ENCODE data around the gene EHD1. TPM values are rescaled to one million over a fixed set of nuclear protein-coding genes. Genes with fewer than 3 reads are reported as not detected.

EHD1 gene
- total and polyA plus RNA-seq, 2 of the 8 experiments (the other 6 are each of a cell fraction or from before 2014, with no cell fraction given): 31.5 to 42.9 TPM

DNA sequence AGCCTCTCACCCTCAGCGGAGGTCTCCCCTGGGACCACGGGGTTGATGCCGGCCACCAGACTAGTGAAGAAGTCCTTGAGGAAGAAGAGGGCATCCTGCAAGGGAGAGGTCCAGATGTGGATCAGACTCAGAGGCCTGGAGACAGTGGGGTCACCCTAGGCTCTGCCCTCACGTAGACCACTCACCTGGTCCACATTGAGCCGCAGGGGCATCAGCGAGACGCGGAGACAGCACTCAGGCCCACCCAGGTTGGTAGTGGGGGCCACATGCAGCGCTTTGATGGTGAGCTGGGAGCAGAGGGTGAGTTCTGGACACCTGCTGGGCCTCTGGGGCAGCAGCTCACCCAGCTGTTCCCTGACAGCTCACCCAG, 19.6 kb upstream of the EHD1 start:
- Histone ChIP-seq H3K27me3 (replicated peaks in 1 of 4; ENCODE audit: control insufficient read depth in 3 of 4, extremely low read depth in 1 of 4, insufficient read depth in 3 of 4, low read length in 3 of 4) (no peaks in the 10 kb centered on the region), H3K4me2 (ENCODE audit: insufficient read depth in 1 of 2, low read depth in 2 of 2, low read length in 2 of 2) (no peak overlapping the region), H3K4me1 (replicated peaks in 1 of 4; ENCODE audit: control insufficient read depth in 3 of 4, insufficient read depth in 4 of 4, low read length in 3 of 4) (peaks cover 0 to 2% (median under 1%) of the 10 kb centered on the region in 4 experiments; a peak in 2 of 7 replicates), H2BK20ac (ENCODE audit: low read length) (no peak overlapping the region), H2BK15ac (ENCODE audit: low read length) (no peak overlapping the region), H2BK120ac (replicated peaks; ENCODE audit: low read depth, low read length) (no peak overlapping the region), H4K91ac (replicated peaks; ENCODE audit: insufficient read length, low read length) (no peak overlapping the region), H3K27ac (ENCODE audit: low read depth, low read length) (no peak overlapping the region), H4K20me1 (replicated peaks in 1 of 2; ENCODE audit: control insufficient read depth in 1 of 2, insufficient read depth in 2 of 2, low read length in 2 of 2) (peaks cover 0 to 3% of the 10 kb centered on the region in 2 experiments), H3K4me3 (ENCODE audit: extremely low read depth in 1 of 4, insufficient read depth in 2 of 4, low read depth in 3 of 4, low read length in 4 of 4) (no peak overlapping the region), H2BK12ac (ENCODE audit: low read depth, low read length) (no peak overlapping the region), H3K9ac (replicated peaks in 1 of 4; ENCODE audit: extremely low read depth in 1 of 4, low read depth in 3 of 4, low read length in 3 of 4) (no peak overlapping the region), H4K8ac (ENCODE audit: extremely low read depth, insufficient read depth, low read length) (no peak overlapping the region), H2AK5ac (ENCODE audit: low read depth, low read length) (no peak overlapping the region), H2BK5ac (ENCODE audit: low read depth, low read length) (no peak overlapping the region), H3K18ac (ENCODE audit: extremely low read depth, low read length) (no peak overlapping the region), H4K5ac (ENCODE audit: insufficient read length, low read depth, low read length) (no peak overlapping the region), H3K9me3 (ENCODE audit: insufficient read depth in 2 of 2, low read depth in 1 of 2, low read length in 1 of 2) (no peaks in the 10 kb centered on the region), H3K23me2 (ENCODE audit: low read depth, low read length) (no peaks in the 10 kb centered on the region), H3K56ac (replicated peaks; ENCODE audit: insufficient read length, low read depth, low read length) (no peak overlapping the region), H3K23ac (ENCODE audit: insufficient read length) (no peak overlapping the region), H3K36me3 (ENCODE audit: control insufficient read depth in 2 of 4, insufficient read depth in 4 of 4, low read length in 3 of 4) (peaks cover 0 to 14% (median 1%) of the 10 kb centered on the region in 4 experiments; a peak in 3 of 8 replicates), H3K4ac (replicated peaks; ENCODE audit: insufficient read length, low read depth, low read length) (no peak overlapping the region), H3K14ac (ENCODE audit: insufficient read length) (no peak overlapping the region), H2AFZ (ENCODE audit: low read length) (no peak overlapping the region), H3K79me1 (ENCODE audit: low read depth, low read length) (no peaks in the 10 kb centered on the region), H3K79me2 (ENCODE audit: control insufficient read depth in 1 of 2, insufficient read depth in 2 of 2, low read length in 2 of 2) (no peaks in the 10 kb centered on the region)
- FAIRE-seq (no peak), DNase-seq (ENCODE audit: low read depth in 1 of 2, low spot score in 2 of 2) (no peak)
- WGBS, 2 experiments (ENCODE audit: extremely low coverage in 1 of 2, insufficient coverage in 1 of 2, insufficient read length in 1 of 2, insufficient replicate concordance in 2 of 2, low coverage in 1 of 2, low lambda C conversion rate in 2 of 2, missing lambda C conversion rate in 1 of 2): 87% methylated on average over 8 of the region's 9 CpGs; no CpG with 5 or more reads in 1 of the 2 experiments
- CTCF ChIA-PET (ENCODE audit: partially characterized antibody): interaction anchor here (0.8 to 32.2 kb wide), 5 partner anchors 10 to 43 kb away, joined by 3 to 1058 read pairs (median 6); partner anchors contain the start of gene CDC42BPG
- POLR2A ChIA-PET (ENCODE audit: partially characterized antibody): interaction anchor here (1.0 to 1.5 kb wide), 3 partner anchors 14 to 63 kb away, joined by 3 to 4 read pairs (median 4); no protein-coding TSS in a partner anchor
- TF ChIP-seq USF2 (IDR thresholded peaks at IDR 0.05; ENCODE audit: low read length) (no peak), NRF1 (IDR thresholded peaks at IDR 0.05; ENCODE audit: low read depth, low read length) (no peak), CHD2 (IDR thresholded peaks at IDR 0.05; ENCODE audit: low read length) (no peak), BCL11A (IDR thresholded peaks at IDR 0.05; ENCODE audit: low read depth in 2 of 2, low read length in 2 of 2) (no peak), E2F6 (IDR thresholded peaks at IDR 0.05) (no peak), BRCA1 (IDR thresholded peaks at IDR 0.05; ENCODE audit: low read depth, low read length) (no peak), HDAC2 (IDR thresholded peaks at IDR 0.05; ENCODE audit: borderline replicate concordance in 1 of 2, low read depth in 2 of 2, low read length in 2 of 2) (no peak), FOSL1 (IDR thresholded peaks at IDR 0.05; ENCODE audit: insufficient read depth, low read depth, low read length) (no peak), SIX5 (IDR thresholded peaks at IDR 0.05; ENCODE audit: low read depth, low read length) (no peak), JUND (IDR thresholded peaks at IDR 0.05; ENCODE audit: low read length) (no peak), EZH2 (IDR thresholded peaks at IDR 0.05; ENCODE audit: low read depth, low read length, severe bottlenecking) (no peak), CREB1 (IDR thresholded peaks at IDR 0.05) (no peak), ZNF274 (IDR thresholded peaks at IDR 0.05; ENCODE audit: borderline replicate concordance, extremely low read depth, low read length) (no peak)
